Fibroblast of skin of right biceps (primary cell): ENCODE measurements around the gene CCDC80.

Experiments
- DNase-seq: peaks from one replicate; pipeline ENCODE4 v3.0.0-alpha.2; 2013

CCDC80 gene

DNA sequence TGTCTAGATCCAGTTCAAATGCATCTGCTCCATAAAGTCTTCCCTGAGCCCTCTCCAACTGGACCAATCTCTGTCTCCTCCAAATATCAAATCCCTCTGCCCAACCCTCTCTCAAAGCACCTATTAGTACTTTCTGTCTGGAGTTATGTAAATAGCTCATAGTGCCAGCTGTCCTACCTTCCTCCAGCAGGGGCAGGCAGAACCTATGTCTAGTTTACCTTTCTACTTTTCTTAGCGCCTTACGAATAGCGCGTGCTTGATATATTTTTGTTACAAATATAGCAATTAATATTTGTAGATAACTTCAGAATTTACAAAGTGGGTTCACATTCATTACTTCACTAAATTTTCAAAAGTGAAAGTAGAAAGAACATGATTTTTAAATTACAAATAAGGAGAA is 14.0 kb upstream of the CCDC80 start:
- DNase-seq, result no peak

DNA sequence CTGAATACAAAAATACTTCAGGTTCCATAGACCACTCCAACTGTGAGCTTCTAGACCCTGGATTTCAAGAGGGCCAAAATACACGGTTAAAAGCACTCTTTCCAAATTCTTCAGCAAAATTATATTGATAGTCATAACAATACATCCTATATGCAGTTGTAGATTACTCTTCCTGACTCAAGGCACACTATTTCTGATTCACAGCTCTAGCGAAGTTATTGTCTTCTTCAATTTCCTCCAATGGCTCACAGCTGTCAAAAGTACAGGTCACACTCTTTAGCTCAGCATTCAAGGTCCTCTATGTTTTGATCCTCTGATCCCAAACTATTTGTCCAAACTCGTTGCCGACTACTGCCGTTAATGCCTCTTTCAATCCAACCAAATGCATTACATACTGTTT is 13.5 kb upstream of the CCDC80 start:
- no peak for DNase-seq

DNA sequence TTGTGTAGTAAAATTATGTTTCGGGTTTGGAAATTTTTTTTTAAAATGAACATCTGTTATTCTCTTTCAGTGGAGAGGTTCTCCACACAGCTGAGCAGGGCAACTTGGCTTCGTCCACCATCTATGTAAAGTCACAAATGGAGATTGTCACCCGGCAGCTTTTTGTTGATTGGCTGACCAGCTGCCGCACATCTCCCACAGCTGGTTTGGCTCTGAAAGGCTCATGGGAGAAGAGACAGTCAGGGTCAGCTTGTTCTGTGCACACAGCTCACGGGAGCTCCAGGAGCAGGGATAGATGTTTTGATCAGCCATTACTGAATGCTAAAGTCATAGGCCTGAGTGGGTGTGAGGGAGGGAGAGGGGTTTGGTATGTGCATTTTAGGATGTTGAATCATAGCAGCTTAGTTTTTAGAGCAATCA is 12.9 kb upstream of the CCDC80 start:
- peak; percentile 96 for DNase-seq

DNA sequence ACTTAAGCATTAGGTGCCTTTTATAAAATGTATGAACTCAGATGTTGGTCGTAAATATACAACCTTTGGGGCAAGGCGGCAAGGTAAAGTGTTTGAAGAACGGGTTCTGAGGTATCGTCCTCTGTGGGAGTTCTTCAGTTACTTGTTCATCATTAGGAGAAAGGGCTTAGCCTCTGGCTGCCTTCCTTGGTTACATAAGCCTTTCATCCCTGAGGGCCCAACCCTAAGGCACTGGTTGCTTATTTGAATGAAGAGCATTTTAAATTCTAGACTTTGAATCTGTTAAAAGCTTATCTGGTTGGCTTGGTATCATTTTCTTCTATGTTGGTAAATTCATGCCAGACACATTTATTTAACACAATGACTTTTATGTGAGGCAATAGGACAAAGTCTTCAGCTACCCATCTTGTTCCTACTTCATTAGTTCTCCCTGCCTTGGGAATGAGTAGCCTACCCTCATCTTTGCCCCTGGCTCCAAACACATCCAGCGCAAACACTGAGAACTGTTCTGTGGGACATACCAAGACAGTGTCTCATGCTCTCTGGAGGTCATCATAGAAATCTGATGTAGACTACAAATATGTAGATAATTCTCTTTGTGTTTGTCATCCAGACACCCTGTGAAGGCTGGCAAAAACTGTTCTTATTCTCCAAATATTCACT is 12.4 kb upstream of the CCDC80 start:
- DNase-seq, result peak; percentile 99

DNA sequence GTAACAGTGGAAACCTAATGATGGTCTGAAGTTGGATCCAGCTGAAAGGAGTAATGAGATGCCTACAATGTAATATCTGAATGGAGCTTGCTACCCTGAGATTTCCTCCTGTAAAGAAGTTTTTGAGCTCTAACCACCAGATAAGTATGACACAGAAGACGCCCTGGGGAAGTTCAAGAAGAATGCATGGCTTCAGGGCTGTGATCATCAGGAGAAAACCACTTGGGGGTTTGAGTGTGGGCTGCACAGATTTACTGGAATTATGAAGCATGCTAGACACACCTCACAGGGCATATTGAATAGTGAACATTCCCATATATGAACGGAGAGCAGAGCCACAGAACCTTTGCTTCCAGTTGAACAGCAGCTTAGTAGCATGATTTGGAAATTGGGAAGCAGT is 10.6 kb upstream of the CCDC80 start:
- DNase-seq, result peak; percentile 98

DNA sequence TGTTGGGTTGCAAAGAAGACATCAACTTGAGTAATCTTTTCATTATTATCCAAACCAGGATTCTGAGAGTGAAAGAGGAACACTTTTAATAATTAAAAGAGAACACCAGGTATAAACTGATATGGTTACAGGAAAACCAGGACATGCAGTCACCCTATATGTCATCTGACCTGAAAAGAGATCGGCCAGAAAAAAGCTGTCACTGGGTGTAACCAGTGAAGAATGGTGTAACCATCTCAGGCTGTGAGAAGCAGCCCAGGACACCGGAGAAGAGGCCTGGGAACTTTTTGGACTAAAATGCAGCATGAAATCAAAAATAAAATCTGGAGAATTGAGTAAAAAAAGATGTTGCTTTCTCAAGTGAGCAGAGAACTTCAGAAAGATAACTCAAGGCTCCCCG is 10.1 kb upstream of the CCDC80 start:
- no peak for DNase-seq

DNA sequence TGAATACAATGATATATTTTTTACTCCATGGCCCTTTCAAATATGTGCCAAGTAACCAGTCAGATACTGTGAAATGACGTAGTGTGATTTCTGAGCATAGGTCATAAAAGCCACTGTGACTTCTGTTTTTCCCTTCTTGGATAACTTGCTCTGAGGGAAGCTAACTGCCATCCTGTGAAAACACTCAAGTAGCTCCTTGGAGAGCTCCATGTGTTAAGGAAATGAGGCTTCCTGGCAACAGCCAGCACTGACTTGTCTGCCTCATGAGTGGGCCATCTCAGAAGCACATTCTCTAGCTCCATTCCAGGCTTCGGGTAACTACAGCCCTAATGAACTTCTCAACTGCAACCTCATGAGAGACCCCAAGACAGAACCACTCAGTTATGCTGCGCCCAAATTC is 9.5 kb upstream of the CCDC80 start:
- peak; percentile 72 for DNase-seq

DNA sequence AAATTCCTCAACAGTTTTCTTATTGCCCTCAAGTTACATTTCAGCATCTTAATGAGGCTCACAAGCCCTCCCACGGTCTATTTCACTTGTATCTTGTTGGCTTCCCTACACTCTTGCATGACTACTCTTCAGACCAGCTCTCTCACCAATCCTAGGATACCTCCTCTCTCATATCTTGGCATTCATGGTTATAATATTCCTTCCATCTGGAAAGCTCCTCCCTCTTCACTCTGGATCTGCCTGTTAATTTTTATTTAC is 8.5 kb upstream of the CCDC80 start:
- peak; percentile 98 for DNase-seq

DNA sequence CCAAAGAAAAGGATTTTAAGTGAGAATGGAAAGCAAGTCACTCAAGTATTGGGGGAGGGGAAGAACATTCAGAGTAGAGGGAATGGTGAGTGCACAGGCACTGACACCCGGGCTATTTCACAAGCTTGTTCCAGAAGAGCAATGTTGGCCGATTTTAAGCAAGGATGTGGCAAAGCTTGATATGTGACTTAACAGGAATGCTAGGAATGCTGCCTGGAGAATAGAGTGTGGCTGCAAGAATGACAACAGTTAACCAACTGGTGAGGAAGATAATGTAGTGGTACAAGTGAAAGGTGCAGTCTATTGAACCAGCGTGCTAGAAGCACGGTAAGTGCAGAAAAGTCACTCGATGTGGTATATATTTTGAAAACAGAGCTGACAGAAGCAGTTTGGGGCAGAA is 6.2 kb upstream of the CCDC80 start:
- peak; percentile 97 for DNase-seq

DNA sequence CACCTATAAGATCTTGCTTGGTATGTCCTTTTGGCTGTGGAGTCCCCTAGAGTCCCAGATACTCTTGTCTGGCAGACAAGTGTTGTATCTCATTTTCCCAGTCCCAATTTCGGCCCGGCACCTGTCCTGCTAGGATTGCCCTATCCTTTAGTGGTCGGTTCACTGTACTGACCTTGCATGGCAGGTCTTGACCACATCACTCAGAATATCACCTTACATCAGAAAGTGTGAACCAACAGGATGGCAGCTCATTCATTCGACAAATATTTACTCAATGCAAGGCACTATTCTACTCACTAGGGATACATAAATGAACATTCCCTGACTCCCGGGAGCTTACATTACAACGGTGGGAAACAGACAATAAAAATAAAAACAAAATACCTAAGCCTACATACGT is 5.7 kb upstream of the CCDC80 start:
- DNase-seq, result no peak

DNA sequence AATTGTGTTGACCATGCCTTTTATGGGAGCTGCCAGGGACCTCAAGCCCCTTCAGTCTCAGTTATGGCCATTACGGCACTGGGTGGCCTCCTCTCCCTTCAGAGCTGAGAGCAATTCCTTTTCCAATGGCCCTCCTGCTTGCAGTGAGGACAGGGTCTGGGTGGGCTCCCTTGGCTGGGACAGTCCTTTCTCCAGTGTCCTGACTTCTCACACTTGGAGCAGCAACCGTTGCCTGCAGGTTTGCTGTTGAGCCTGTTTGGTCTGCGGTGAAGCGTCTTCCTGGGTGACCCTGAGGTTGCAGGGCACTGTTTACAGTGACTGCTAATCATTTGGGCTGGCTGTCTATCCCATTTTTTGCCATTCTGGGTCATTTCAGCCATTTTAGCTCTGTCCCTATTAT is 3.5 kb upstream of the CCDC80 start:
- DNase-seq, result no peak

DNA sequence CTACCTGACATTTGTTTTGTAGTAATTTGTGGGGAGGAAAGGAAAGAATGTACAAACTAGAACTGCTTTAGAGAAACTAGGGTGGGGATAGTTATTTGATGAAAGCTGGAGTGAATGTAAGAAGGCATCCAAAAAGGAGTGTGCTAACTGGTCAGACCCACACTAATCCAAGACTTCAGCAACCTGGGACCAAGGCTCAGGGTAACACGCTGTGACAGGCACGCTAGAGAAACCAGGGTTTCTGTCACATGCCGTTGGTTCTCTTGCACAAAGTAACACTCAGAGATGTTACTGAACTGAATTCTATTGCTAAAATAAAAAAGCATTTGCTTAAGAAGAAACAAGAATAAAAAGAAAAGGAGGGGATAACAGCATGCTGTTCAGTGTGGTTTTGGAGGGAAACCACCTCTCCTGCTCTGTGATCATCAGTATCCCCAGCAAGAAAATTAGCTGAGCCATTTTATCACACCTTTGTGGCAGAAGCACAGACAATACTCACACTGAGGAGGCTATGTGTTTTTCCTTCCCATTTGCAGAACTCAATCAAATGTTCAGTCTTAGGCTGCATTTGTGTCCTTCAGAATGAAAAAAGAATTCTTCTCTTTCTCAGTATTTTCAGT is 2.8 kb upstream of the CCDC80 start:
- DNase-seq, result no peak

DNA sequence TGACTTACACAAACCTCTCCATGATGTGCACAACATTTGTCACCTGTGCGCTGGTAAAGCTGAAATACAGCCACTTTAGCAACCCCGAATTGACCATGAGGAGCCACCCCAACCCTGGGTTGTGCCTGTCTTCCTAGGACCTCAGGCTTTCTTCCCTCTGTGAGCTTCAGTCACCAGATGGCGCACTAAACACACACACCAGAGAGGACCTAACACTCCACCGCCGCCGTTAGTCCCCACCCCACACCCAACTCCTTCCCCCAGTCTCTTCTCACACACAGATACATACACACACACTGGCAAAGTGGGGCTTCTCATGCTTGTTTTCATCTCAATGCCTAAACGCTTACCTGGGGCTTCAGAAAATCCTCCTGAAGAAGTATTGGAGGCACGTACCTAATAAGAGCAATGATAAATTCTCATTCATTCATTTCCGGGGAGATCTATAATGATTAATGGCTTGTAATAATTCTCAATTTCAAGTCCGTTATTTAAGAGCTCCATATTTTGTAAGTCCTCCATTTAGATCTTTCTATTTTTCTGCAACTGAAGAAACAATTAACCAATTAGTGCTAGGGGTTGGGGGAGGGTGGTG is 2.1 kb upstream of the CCDC80 start:
- peak; percentile 95 for DNase-seq

DNA sequence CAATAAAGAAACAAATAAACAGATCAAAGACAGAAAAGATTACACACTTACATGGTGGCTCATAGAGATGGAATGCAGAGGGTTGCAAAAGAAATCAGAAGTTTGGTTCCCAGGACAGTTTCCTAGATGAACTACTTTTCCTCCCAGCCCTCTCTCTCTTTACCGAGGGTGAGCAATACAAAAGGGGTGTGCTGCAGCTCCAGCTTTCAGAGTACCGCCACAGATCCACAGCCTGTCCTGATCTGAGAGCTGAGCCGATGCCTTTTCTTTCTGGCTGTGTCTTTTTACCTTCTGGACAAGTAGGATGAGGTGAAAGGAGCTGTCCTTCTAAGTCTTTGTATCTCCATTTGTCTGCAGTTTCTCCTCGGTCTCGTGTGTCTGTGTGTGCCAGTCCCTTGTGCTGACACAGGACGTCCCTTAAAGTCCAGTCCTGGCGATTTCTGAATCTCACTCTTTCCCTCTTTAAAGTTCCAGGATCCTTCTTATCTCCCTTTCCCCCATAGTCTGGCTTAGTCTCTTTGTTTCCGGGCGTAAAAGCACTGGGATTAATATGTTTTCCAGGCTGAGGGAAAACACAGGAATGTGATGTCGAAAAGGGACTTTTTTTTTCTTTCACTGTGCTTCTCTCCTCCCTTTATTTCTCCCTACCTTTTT is 540 bp downstream of the CCDC80 start:
- peak; percentile 82 for DNase-seq

DNA sequence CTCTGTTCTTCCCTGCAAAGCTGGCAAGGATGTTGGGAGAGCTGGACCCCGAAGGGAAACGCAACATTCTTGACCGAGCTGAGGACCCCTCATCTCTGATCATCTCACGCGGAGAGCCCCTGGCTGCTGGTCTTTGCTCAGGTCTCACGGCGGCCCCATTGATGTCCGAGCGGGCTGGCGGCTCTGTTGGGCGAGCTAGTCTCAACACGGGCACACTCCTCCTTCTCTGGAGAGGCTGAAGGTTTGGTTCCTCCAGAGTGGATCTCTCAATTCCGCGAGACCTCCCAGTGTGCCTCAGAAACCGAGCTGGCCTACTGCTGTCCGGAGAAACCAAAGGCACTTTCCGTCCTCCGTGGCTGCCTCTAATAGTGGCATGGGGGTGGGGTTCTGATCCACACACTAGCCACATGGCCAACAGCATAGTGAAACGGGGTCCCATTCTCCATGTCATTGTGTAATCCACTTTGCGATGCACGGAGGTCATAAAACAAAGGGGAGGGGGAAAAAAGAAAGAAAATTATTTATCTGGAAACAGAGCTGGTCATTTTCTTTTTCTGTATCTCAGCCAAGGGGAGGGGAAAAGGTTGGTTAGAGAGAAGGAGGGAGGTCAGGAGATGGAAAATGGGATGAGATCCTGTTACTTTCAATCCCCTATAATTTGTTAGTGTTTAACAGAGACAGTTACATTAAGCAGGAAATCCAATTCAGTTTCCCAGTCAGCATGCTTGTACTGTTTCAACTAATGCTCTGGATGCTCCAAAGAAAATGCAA is 1.3 kb downstream of the CCDC80 start:
- DNase-seq, result no peak

DNA sequence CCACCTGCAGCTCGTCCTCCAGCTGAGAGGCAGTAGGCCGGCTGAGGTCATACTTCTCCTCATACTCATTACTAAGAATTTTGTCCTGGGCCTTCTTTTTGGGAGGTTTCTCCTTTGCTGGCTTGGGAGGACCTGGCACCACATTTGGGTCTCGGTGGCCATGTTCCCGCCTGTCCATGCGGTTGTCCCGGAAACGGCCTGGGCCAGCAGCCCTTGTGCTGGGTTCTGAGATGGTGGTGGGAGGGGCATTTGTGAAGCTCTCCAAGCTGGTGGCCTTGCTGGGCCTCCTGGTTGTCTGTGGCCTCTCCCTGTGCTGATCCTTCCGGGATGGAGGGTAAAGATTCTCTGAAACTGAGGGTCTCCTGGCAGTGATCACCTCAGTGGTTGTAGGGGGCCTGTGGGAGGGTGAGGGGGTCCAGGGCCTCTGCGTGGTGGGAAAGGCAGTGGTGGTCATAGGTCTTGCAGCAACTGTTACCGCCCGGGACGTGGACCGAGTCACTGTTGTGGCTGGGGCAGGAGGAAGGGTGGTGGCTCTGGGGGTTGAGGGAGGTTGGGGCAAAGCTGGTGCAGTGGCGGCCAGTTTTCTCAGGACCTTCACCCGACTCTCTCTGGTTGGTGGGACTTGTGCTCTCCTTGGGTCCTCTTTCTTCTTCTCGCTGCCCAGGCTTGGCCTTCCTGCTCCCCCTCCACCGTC is 2.5 kb downstream of the CCDC80 start:
- DNase-seq, result no peak

DNA sequence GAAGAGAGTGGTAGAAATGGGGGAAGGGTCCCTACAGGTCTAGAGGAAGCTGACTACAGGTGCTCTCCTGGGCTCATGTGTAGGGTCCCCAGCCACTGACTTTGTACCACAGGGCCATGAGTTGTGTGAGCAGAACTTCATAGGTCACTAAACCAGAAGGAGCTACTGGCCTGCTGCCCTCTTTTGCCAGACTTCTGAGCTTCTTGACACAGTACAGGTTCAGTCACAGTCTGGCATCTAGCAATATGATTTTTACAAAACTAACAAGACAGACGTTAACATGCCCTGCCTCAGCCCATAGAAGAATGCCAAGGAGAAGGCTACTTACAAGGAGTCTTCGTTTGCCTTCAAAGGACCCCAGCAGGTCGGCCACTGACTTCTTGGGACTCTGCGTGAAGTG is 3.2 kb downstream of the CCDC80 start:
- no peak for DNase-seq

DNA sequence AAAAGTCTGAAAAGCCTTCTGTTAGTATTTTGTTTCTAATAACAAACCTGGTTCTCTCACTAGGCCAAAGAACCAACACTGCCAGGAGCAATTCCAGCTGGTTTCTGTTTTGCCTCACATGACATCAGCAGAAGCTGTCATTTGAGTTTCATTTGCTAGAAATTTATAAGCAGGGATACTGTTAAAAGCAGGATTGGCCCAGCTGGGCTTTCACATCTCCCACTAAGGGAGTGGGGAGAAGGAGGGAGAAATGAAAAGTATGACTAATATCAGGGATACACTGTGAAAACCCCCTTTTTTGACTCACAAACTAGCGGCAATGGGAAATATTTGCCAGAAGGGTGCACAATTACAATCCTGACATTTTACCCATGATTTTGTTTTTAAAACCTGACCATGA is 5.3 kb downstream of the CCDC80 start:
- DNase-seq, result peak; percentile 78

DNA sequence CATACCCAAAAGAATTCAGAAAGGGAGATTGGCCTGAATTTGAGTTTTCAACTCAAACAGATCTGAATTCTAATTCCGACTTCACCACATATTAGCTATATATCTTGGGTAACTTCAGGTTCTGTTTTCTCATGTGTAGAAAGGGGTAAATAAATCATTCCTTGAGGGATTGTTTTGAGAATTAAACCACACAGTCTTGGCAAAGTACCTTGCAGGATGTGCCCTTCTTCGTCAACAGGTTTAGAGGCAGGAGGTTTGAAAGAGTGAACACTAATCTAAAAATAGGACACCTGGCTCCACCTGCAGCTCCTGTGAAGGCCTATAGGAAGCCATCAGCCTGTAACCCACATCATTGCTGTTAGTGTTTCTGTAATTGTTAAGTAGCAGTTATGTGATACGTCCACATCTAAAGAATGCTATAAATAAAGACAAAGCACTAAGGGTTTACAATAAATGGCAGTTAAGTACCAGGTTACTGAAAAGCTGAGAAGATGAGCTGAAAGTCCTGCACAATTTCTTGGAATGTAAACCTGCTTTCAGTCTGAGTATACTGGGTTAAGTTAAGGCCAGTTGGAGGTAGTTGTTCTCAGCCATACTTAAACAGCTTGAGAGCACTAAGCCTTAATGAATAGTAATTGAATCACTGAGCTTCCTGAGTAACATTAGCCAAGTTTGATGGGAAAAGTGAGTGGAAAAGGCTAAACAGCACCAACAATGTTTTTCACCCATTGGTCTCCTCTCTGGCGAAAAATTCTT is 6.0 kb downstream of the CCDC80 start:
- no peak for DNase-seq

DNA sequence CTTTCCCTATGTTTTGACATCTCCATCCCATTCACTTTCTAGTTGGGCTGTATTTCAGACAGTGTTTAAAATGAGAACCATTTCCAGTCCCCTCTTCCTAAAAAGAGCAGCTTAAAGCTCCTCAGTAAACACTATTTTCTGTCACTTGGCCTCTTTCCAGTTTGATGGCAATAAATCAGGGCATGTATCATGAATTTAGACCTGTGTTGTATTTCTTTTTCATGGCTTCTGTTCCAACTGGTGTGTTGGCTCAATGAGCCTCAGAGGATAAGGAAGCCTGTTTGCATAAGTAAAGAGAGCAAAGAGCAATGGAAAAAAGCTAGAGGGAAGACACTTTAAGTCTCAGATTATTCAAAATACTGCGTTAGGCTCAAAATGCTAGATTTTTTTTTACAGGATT is 7.2 kb downstream of the CCDC80 start:
- DNase-seq, result no peak

DNA sequence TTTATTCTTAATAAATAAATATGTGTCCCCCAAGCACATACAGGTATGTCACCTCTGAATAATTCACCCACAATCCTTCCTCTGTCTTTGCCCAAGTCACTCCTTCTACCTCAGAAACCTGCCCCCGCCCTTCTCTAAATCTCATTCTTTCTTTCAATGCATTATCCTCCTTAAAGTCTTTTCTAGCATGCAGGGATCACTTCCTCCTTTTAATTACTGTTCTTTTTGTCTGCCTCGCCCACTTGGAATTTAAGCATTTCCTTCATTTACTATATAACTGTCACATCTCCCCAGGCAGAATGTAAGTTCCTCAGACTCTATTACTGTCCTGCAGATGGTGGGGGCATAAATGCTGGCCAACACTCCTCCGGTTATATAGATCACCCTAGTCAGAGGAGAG is 7.8 kb downstream of the CCDC80 start:
- DNase-seq, result no peak

DNA sequence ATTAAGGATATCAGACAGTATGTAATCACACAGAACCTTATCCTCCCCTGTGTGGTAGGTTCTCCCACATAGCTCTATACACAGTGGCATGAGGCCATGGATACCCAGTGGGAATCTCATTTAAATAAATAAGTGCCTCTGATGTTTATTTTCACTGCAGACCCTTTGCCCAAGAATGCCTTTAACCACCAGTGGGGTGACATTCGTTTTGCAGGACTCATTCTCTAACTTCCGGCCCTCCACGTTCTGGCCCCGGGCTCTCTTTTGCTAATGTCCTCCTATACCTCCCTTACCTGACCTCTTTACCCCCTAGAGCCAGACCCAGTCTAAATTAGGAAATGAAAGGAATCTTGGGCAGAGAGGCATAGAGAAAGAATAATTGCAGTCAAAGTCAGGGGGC is 8.3 kb downstream of the CCDC80 start:
- DNase-seq, result no peak
